Measurements from ENCODE around the gene SUN2. TPM values are rescaled to one million over a fixed set of nuclear protein-coding genes. Genes with fewer than 3 reads are reported as not detected.

SUN2 gene
- total RNA-seq, 1 donor from 2014 or later: 186 TPM

DNA sequence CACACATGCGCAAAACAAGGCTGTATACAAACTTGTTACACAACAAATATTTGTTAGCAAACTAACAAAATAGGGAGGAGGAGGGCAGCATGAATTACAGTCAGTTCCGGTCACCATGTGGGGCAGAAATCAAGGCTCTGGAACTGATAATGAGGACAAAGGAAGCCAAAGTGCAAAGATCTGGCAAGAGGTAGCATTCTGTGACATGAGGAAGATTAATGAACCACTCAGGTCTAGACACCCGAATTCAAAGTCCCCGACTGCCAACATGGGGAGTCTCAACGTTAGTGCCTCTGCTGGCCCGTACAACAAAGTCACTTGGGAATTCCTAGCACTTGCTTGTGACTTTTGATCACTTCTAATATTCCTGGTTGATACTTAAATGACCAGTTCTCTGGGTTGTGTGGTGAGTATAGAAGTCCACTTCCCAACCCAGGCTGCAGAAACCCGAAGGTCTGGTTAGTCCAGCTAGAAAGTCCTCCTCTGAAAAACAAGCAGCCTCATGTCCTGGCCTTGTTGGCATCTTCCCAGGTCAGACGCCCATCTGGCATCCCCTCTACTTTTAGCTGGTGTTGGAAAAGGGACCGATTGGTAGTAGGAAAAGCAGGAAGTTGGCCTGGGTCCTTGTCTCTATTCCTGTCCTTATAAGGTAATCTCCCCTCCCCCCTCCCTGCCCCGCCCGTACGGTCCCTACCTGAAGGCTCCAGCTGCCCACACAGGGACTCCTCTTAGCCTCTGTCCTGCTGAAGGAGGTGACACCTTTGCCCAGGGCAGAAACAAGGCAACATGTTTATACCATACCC, 1.6 kb downstream of the SUN2 start:
- DNase-seq (ENCODE audit: low spot score): peak; percentile 88

GRCh38 chr22:38751422-38752346, 4.1 kb downstream of the SUN2 start:
- DNase-seq (ENCODE audit: low spot score): no peak

GRCh38 chr22:38751066-38751421, 4.8 kb downstream of the SUN2 start:
- DNase-seq (ENCODE audit: low spot score): no peak

DNA sequence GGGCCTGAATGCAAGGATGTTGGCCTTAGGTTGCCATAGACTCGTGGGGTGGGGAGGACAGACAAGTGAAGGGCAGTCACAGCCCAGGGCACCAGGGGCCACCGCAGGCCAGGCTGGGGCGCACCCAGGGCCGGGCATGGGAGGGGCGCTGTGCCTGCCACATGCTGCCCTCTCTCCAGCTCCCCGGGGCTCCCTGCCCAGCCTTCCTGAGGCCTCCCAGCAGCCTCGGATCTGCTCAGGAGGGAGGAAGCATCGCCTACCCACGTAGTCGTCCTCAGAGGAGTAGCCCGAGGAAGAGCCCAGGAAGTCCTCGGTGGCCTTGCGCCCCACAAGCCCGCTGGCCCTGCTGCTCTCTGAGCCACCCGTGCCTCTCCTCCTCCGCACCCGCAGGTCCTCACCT, 5.2 kb downstream of the SUN2 start:
- no peak for DNase-seq (ENCODE audit: low spot score)

- DNase-seq (ENCODE audit: low spot score): no peak
Observed at GRCh38 chr22:38750104-38750503, 5.7 kb downstream of the SUN2 start.

DNA sequence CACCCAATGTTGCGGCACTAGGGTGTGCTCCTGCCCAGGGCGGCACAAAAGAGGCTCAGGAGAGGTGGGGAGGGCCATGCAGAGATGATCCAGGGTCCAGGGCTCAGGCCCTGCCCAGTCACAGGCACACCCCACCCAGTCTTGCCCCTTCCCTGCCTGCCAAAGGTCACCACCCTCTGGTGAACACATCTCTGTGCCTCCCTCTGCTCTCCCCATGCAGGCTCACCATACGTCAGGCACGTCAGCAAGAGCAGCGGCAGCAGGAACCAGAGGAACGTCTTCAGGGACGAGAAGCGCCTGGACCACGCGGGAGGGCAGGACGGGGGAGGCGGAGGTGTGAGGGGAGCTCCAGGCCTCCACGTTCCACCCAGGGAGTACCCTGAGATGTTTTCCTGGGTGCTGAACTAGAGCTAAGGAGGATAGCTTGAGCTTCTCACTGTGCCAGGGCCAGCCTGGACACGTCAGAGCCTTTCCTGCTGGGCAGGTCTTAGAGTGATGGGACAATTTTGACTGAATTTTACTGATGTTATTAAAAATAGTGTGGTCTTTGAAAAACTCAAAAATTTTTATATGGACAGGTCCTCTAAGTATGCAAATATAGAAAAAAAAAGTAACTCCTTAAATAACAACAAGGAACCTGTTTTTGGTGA, 7.2 kb downstream of the SUN2 start:
- no peak for DNase-seq (ENCODE audit: low spot score)

DNA sequence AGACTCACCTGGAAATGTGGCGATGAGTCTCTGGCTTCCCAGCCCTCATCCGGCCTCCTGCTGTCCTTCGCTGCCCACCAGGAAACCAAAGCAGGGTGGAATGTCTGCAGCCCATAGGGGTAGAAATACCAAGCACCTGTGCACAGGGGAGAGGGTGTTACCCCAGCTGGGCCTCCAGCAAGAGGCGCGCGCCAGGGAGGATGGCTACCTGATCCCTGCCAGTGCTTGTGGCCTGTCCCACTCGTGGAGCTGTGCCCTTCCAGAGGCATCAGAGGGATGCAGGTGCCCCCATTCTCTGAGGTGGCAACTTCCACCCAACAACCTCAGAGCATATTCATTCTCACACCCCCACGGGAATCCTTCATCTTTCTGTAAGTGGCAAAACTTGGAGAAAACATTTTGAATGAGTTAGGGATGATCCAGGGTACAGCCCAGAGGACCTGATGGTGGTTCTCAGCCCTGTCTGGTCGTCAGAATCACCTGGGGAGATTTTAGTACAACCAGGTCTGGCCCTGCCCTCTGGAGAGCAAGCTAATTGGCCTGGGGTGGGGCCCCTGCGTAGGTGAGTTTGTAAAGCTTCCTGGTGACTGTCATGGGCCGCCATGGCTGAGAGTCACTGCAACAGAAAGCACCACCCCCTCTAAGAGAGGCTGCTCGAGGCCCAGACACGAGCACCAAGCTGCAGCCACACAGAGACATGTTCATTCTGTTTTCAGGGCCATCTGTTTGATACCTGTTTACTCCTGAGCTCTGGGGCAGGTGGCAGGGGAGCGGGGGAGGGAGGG, 9.9 kb downstream of the SUN2 start:
- no peak for DNase-seq (ENCODE audit: low spot score)

DNA sequence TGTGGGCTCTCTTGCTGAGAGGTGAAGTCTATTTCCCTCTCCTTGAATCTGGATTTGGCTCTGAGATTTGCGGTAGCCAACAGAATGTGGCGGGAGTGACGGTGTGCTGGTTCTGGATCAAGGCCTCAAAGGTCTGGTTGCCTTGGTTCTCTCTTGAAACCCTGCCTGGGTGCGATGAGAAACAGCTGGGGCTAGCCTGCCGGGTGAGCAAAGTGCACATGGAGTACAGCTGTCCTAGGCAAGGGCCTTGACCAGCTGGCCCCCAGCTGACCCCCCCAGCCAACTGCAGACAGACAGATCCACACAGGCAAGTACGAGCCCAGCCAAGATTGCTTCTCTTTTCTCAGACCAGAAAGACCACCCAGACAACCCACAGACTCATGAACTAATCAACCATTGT, 10.8 kb downstream of the SUN2 start:
- no peak for DNase-seq (ENCODE audit: low spot score)

- no peak for DNase-seq (ENCODE audit: low spot score)
Observed at GRCh38 chr22:38742176-38742942, 13.4 kb downstream of the SUN2 start.

GRCh38 chr22:38741576-38741975, 14.2 kb downstream of the SUN2 start:
- DNase-seq (ENCODE audit: low spot score): no peak

GRCh38 chr22:38741166-38741565, 14.6 kb downstream of the SUN2 start:
- no peak for DNase-seq (ENCODE audit: low spot score)

DNA sequence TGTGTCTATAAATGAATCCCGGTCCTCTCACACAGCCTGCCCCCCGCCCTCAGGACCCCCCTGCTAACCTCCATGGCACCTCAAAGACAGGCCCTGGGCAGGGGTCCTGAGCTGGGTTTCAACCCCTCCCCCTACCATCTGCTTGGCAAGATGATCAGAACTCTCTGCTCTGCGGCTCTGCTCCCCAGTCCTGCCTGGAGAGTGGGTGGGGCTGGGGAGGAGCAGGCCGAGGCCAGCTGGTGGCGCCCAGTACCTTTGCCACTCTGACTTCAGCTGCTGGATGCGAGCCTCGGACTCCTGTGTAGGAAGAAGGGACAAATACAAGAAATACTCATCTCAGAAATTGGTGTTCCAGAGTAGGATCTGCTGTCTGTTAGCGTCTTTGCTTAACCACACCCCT, 15.0 kb downstream of the SUN2 start:
- no peak for DNase-seq (ENCODE audit: low spot score)

- DNase-seq (ENCODE audit: low spot score): no peak
Observed at GRCh38 chr22:38740116-38740723, 15.6 kb downstream of the SUN2 start.

DNA sequence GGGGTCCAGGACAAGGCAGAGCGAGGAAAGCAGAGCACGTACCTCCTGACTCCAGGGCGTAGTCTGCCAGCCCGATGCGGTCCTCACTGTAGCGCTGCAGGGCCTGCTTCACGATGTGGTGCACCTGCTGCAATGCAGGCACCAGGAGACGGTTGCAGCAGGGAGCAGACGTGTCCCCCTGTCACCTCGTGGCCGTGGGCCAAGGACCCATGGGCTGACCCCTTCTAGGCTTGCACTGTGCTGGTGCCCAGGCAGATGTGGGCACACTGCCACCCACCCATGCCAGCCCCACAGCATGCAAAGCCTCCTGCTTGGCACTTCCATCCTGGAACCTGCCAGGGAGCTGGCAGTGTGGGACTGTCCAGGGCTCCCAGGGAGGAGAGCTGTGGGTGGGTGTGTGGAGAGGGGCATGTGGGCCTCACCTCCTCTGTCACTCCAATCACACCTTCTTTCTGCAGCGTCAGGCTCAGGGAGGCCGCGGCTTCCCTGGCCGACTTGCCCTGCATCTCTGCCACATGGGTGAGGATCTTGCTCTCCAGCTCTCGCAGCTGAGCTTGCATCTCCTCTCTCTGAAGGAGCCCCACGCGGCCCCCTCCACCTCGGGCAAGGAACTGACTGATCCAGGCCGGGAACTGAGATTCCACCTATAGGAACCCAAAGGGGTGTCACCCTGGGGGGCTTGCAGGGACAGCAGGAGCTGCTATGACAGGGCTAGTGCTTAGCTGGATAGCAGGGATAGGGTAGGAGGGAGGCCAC, 16.3 kb downstream of the SUN2 start:
- no peak for DNase-seq (ENCODE audit: low spot score)

DNA sequence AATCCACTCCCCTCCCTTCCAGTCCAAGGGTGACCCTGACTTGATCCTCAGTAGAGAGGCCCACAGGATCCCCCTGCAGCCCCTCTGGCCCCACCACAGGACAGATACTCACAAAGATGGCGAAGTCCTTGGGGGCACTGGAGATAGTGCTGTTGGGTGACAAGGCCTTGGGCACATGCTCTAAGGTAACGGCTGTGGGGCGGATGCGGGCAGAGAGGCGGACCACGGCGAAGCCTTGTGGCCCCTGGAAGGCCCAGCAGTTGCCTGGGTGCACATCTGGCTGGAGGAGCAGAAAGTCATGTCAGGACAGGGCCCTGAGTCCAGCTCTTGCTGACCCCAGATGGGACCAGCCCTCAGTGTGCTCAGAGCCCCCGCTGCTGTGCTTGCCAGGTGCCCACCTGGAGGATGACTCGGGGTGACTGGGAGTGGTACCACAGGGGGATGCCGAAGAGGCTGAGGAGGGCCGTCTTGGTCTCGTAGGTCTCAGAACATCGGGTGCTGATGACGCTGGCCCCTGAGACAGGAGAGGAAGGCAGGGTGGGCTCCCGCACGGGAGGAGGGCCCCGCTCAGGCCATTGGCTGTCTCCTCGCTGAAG, 17.2 kb downstream of the SUN2 start:
- DNase-seq (ENCODE audit: low spot score): no peak

DNA sequence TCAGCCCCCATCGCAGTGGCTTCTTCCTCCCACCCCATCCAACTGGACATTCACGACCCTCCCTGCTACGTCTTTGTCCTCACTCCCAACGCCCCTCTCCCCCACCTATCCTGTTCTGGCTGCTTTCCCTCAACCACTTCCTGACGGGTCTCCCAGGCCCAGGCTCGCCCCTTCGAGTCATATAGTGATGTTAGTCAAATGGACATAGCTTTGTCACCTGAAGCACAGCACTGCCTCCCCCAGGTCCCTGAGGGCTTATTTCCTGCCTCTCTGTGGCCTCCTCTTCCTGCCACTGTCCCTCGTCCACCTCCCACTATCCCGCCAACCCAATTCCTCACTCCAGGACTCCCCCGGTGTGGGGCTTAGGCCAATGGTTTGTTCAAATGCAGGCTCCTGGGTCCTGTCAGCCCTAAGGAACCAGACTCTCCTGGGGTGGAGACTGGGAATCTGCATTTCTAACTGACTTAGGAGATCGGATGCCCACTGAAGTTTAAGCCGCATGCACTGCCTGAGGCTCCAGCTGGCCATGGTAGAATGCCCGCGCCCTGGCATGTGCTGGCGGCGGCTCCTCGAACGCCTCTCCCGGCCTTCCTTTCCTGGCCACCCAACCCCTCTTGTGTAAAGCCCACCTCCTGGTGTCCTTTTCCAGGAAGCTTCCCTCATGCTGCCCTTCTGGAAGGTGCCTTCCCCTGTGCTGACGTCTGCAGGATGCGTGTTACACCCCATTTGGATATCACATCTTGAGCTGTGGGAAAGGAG, 18.3 kb downstream of the SUN2 start:
- no peak for DNase-seq (ENCODE audit: low spot score)

GRCh38 chr22:38736257-38736570, 19.6 kb downstream of the SUN2 start:
- DNase-seq (ENCODE audit: low spot score): no peak

DNA sequence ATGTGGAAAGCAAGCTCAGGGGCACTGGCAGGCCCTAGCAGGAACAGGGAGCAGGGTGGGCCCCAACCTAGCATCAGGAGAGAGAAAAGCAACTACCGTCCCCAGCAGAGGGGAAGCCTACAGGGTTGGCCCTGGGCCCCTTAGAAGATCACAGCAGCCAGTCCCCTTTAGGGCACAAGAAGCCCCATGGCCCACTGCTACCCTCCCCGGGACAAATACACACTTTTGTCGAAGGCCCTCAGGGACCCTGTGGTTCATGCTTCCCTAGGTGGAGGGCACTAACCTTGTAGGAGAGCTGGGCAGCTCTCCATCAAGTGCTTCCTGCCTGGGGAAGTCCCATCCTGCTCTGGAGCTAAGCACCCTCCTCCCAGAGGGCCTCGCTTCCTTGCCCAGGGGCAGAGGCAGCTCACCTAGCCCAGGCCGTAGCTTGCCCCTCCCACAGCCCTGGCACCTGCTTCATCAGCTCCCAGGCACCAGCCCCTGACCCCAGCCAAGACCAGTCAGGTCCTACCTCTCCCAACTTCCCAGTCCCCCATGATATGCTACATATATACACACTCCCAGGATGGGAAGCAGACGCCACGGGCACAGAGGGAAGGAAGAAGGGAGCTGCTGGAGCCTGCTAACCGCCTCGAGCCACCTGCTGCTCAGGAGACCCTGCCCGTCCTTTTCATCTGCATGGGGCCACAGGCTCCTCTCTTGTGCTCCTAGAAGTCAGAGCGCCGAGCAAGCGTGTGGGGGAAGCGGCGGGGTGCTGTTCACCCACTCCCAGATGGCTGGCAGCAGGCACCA, 20.1 kb downstream of the SUN2 start:
- no peak for DNase-seq (ENCODE audit: low spot score)
